ENCODE results near the gene TERB1. TPM values are rescaled to one million over a fixed set of nuclear protein-coding genes. Genes with fewer than 3 reads are reported as not detected.

TERB1 gene
- total and polyA plus RNA-seq, 4 donors = 0.10 to 0.35 TPM; not detected in 2

GRCh38 chr16:66740533-66740932 is 60.9 kb downstream of the TERB1 start:
- Histone ChIP-seq H3K9me3 (ENCODE audit: control insufficient read depth, insufficient read depth, low read length) (no peaks in the 10 kb centered on the region), H3K36me3 (ENCODE audit: control insufficient read depth, insufficient read depth, low read length) (peaks cover 61% of the 10 kb centered on the region), H3K4me1 (ENCODE audit: control insufficient read depth, insufficient read depth, low read length) (peaks cover 39% of the 10 kb centered on the region), H3K27ac (ENCODE audit: low read depth, low read length) (peak overlapping the region; percentile 96), H3K4me3 (ENCODE audit: low read depth, low read length) (no peak overlapping the region), H3K27me3 (ENCODE audit: control insufficient read depth, insufficient read depth, low read length) (no peaks in the 10 kb centered on the region)
- 25% methylated on average over 2 of the region's 2 CpGs for WGBS (ENCODE audit: insufficient coverage)
- peak in 1 of 6 donors; percentile 4 for DNase-seq (ENCODE audit: low read depth in 4 of 6, low spot score in 6 of 6)

- WGBS (ENCODE audit: insufficient coverage) = no CpG with 5 or more reads among the region's 2 CpGs
Measured at GRCh38 chr16:66740010-66740409, 61.4 kb downstream of the TERB1 start.

GRCh38 chr16:66735891-66736290 is 65.5 kb downstream of the TERB1 start:
- peaks cover 18% of the 10 kb centered on the region for H3K4me1 ChIP-seq (ENCODE audit: control insufficient read depth, insufficient read depth, low read length)
- no peaks in the 10 kb centered on the region for H3K9me3 ChIP-seq (ENCODE audit: control insufficient read depth, insufficient read depth, low read length)
- WGBS (ENCODE audit: insufficient coverage) = 95% methylated on average over 4 of the region's 4 CpGs
- H3K27me3 ChIP-seq (ENCODE audit: control insufficient read depth, insufficient read depth, low read length) = no peaks in the 10 kb centered on the region
- peaks cover 66% of the 10 kb centered on the region for H3K36me3 ChIP-seq (ENCODE audit: control insufficient read depth, insufficient read depth, low read length)
- DNase-seq (ENCODE audit: low read depth in 4 of 6, low spot score in 6 of 6) = no peak
- H3K27ac ChIP-seq (ENCODE audit: low read depth, low read length) = no peak overlapping the region
- H3K4me3 ChIP-seq (ENCODE audit: low read depth, low read length) = no peak overlapping the region

More at GRCh38 chr16:66740010-66740409, 61.4 kb downstream of the TERB1 start:
- Histone ChIP-seq H3K27me3 (ENCODE audit: control insufficient read depth, insufficient read depth, low read length) (no peaks in the 10 kb centered on the region), H3K4me1 (ENCODE audit: control insufficient read depth, insufficient read depth, low read length) (peaks cover 39% of the 10 kb centered on the region), H3K4me3 (ENCODE audit: low read depth, low read length) (no peak overlapping the region), H3K36me3 (ENCODE audit: control insufficient read depth, insufficient read depth, low read length) (peaks cover 61% of the 10 kb centered on the region), H3K27ac (ENCODE audit: low read depth, low read length) (peak overlapping the region; percentile 96), H3K9me3 (ENCODE audit: control insufficient read depth, insufficient read depth, low read length) (no peaks in the 10 kb centered on the region)
- DNase-seq (ENCODE audit: low read depth in 4 of 6, low spot score in 6 of 6) = peak in 2 of 6 donors; percentile 45 to 74

GRCh38 chr16:66731101-66731500 is 70.3 kb downstream of the TERB1 start:
- no peaks in the 10 kb centered on the region for H3K9me3 ChIP-seq (ENCODE audit: control insufficient read depth, insufficient read depth, low read length)
- H3K4me1 ChIP-seq (ENCODE audit: control insufficient read depth, insufficient read depth, low read length) = no peaks in the 10 kb centered on the region
- no peak for DNase-seq (ENCODE audit: low read depth in 4 of 6, low spot score in 6 of 6)
- H3K27ac ChIP-seq (ENCODE audit: low read depth, low read length) = no peak overlapping the region
- H3K4me3 ChIP-seq (ENCODE audit: low read depth, low read length) = no peak overlapping the region
- H3K36me3 ChIP-seq (ENCODE audit: control insufficient read depth, insufficient read depth, low read length) = peaks cover 70% of the 10 kb centered on the region
- H3K27me3 ChIP-seq (ENCODE audit: control insufficient read depth, insufficient read depth, low read length) = no peaks in the 10 kb centered on the region
- 87% methylated on average over 6 of the region's 7 CpGs for WGBS (ENCODE audit: insufficient coverage)

- 57% methylated on average over 3 of the region's 4 CpGs for whole genome bisulfite sequencing (ENCODE audit: insufficient coverage)
- H3K27me3 ChIP-seq (ENCODE audit: control insufficient read depth, insufficient read depth, low read length) = no peaks in the 10 kb centered on the region
- H3K36me3 ChIP-seq (ENCODE audit: control insufficient read depth, insufficient read depth, low read length) = peaks cover 66% of the 10 kb centered on the region
- peak in 1 of 6 donors; percentile 32 for DNase-seq (ENCODE audit: low read depth in 4 of 6, low spot score in 6 of 6)
- H3K4me3 ChIP-seq (ENCODE audit: low read depth, low read length) = no peak overlapping the region
- no peaks in the 10 kb centered on the region for H3K4me1 ChIP-seq (ENCODE audit: control insufficient read depth, insufficient read depth, low read length)
- no peaks in the 10 kb centered on the region for H3K9me3 ChIP-seq (ENCODE audit: control insufficient read depth, insufficient read depth, low read length)
- no peak overlapping the region for H3K27ac ChIP-seq (ENCODE audit: low read depth, low read length)
Measured at GRCh38 chr16:66728804-66729203, 72.6 kb downstream of the TERB1 start.

GRCh38 chr16:66728117-66728787 is 73.1 kb downstream of the TERB1 start:
- Histone ChIP-seq H3K4me3 (ENCODE audit: low read depth, low read length) (no peak overlapping the region), H3K4me1 (ENCODE audit: control insufficient read depth, insufficient read depth, low read length) (no peaks in the 10 kb centered on the region), H3K9me3 (ENCODE audit: control insufficient read depth, insufficient read depth, low read length) (no peaks in the 10 kb centered on the region), H3K36me3 (ENCODE audit: control insufficient read depth, insufficient read depth, low read length) (peaks cover 62% of the 10 kb centered on the region), H3K27me3 (ENCODE audit: control insufficient read depth, insufficient read depth, low read length) (no peaks in the 10 kb centered on the region), H3K27ac (ENCODE audit: low read depth, low read length) (peak overlapping the region; percentile 44)
- WGBS (ENCODE audit: insufficient coverage) = 0% methylated on average over 1 of the region's 3 CpGs
- DNase-seq (ENCODE audit: low read depth in 4 of 6, low spot score in 6 of 6) = peak in 3 of 6 donors; percentile 38 to 85 (median 84)

GRCh38 chr16:66720766-66721165 is 80.6 kb downstream of the TERB1 start:
- Histone ChIP-seq H3K36me3 (ENCODE audit: control insufficient read depth, insufficient read depth, low read length) (peaks cover 27% of the 10 kb centered on the region), H3K9me3 (ENCODE audit: control insufficient read depth, insufficient read depth, low read length) (no peaks in the 10 kb centered on the region)
- WGBS (ENCODE audit: insufficient coverage) = 100% methylated on average over 1 of the region's 3 CpGs

GRCh38 chr16:66719246-66719645 is 82.1 kb downstream of the TERB1 start:
- WGBS (ENCODE audit: insufficient coverage) = no CpG with 5 or more reads among the region's 4 CpGs
- Histone ChIP-seq H3K36me3 (ENCODE audit: control insufficient read depth, insufficient read depth, low read length) (peaks cover 13% of the 10 kb centered on the region), H3K27ac (ENCODE audit: low read depth, low read length) (no peak overlapping the region), H3K27me3 (ENCODE audit: control insufficient read depth, insufficient read depth, low read length) (no peaks in the 10 kb centered on the region), H3K9me3 (ENCODE audit: control insufficient read depth, insufficient read depth, low read length) (no peaks in the 10 kb centered on the region), H3K4me1 (ENCODE audit: control insufficient read depth, insufficient read depth, low read length) (no peaks in the 10 kb centered on the region), H3K4me3 (ENCODE audit: low read depth, low read length) (no peak overlapping the region)
- DNase-seq (ENCODE audit: low read depth in 4 of 6, low spot score in 6 of 6) = no peak

More at GRCh38 chr16:66720766-66721165, 80.6 kb downstream of the TERB1 start:
- H3K4me1 ChIP-seq (ENCODE audit: control insufficient read depth, insufficient read depth, low read length) = no peaks in the 10 kb centered on the region
- no peak for DNase-seq (ENCODE audit: low read depth in 4 of 6, low spot score in 6 of 6)
- no peak overlapping the region for H3K27ac ChIP-seq (ENCODE audit: low read depth, low read length)
- no peak overlapping the region for H3K4me3 ChIP-seq (ENCODE audit: low read depth, low read length)
- no peaks in the 10 kb centered on the region for H3K27me3 ChIP-seq (ENCODE audit: control insufficient read depth, insufficient read depth, low read length)

GRCh38 chr16:66717776-66718175 is 83.6 kb downstream of the TERB1 start:
- Histone ChIP-seq H3K27me3 (ENCODE audit: control insufficient read depth, insufficient read depth, low read length) (no peaks in the 10 kb centered on the region), H3K4me3 (ENCODE audit: low read depth, low read length) (no peak overlapping the region), H3K4me1 (ENCODE audit: control insufficient read depth, insufficient read depth, low read length) (no peaks in the 10 kb centered on the region), H3K9me3 (ENCODE audit: control insufficient read depth, insufficient read depth, low read length) (no peaks in the 10 kb centered on the region), H3K36me3 (ENCODE audit: control insufficient read depth, insufficient read depth, low read length) (peaks cover 7% of the 10 kb centered on the region), H3K27ac (ENCODE audit: low read depth, low read length) (no peak overlapping the region)
- no peak for DNase-seq (ENCODE audit: low read depth in 4 of 6, low spot score in 6 of 6)
- WGBS (ENCODE audit: insufficient coverage) = no CpG with 5 or more reads among the region's 4 CpGs

GRCh38 chr16:66717112-66717675 is 84.2 kb downstream of the TERB1 start:
- H3K36me3 ChIP-seq (ENCODE audit: control insufficient read depth, insufficient read depth, low read length) = peaks cover 7% of the 10 kb centered on the region
- H3K27me3 ChIP-seq (ENCODE audit: control insufficient read depth, insufficient read depth, low read length) = no peaks in the 10 kb centered on the region
- no peak overlapping the region for H3K27ac ChIP-seq (ENCODE audit: low read depth, low read length)
- H3K4me3 ChIP-seq (ENCODE audit: low read depth, low read length) = no peak overlapping the region
- no peaks in the 10 kb centered on the region for H3K9me3 ChIP-seq (ENCODE audit: control insufficient read depth, insufficient read depth, low read length)
- WGBS (ENCODE audit: insufficient coverage) = 30% methylated on average over 8 of the region's 12 CpGs
- no peaks in the 10 kb centered on the region for H3K4me1 ChIP-seq (ENCODE audit: control insufficient read depth, insufficient read depth, low read length)
- peak in 1 of 6 donors; percentile 40 for DNase-seq (ENCODE audit: low read depth in 4 of 6, low spot score in 6 of 6)
